DOHH2 (cell line): ENCODE results near the gene SAFB.

Source experiments
- CTCF ChIP-seq: fragments of 200-600 bp; sonication (generic); IDR thresholded peaks from one replicate; pipeline ENCODE4 v1.5.1; 2014; ENCODE audit warnings: antibody characterized with exemption, mild to moderate bottlenecking, low read depth, low read length; ENCODE audit not compliant: poor library complexity, severe bottlenecking
- EZH2phosphoT487 ChIP-seq: fragments of 200-600 bp; sonication (generic); IDR thresholded peaks from 2 replicates; pipeline ENCODE4 v1.6.1; 2017; ENCODE audit warnings: borderline replicate concordance, mild to moderate bottlenecking, antibody characterized with exemption, low read length, moderate library complexity, mixed read lengths

DNA sequence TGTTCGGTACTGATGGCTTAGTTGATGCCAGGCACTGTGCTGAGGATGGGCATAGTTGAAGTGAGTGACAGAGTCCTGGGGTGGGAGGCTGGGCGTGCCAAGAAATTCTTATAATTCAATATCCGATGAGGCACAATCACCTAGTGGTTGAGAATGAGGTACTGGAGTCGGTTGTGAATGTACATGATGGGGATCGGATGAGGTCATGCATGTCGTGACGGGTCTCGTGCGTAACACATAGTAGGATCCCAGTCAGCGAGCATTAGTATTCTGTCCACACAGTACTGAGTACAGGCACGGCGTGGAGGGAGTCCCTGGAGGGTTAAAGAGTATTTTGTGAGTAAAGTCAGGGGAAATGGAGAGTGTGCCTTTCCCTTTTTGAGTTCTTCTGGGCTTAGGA lies 2.8 kb downstream of the SAFB start:
- no peak for TF ChIP-seq CTCF
- TF ChIP-seq EZH2phosphoT487, result no peak
